Type B pancreatic cell (in vitro differentiated cells): ENCODE results near the gene PEMT. TPM values are rescaled to one million over a fixed set of nuclear protein-coding genes. Genes with fewer than 3 reads are reported as not detected.

Source experiments
- DNase-seq: peaks from one replicate; pipeline ENCODE4 v3.0.0; 2021; ENCODE audit warnings: mixed read lengths; ENCODE audit not compliant: unreplicated experiment; ENCODE audit errors: extremely low spot score
- H3K27ac Mint-ChIP-seq: 2 replicates; pipeline ENCODE4 v1.8.0; 2021; ENCODE audit warnings: mild to moderate bottlenecking, mixed read lengths
- H3K27me3 Mint-ChIP-seq: 2 replicates; pipeline ENCODE4 v1.8.0; 2021; ENCODE audit warnings: mixed read lengths
- H3K36me3 Mint-ChIP-seq: 2 replicates; pipeline ENCODE4 v1.8.0; 2021; ENCODE audit warnings: mixed read lengths
- H3K4me1 Mint-ChIP-seq: one replicate; pipeline ENCODE4 v1.8.0; 2021; ENCODE audit warnings: mixed read lengths; ENCODE audit not compliant: unreplicated experiment
- H3K4me3 Mint-ChIP-seq: 2 replicates; pipeline ENCODE4 v1.8.0; 2021; ENCODE audit warnings: mild to moderate bottlenecking, mixed read lengths
- H3K9me3 Mint-ChIP-seq: 2 replicates; pipeline ENCODE4 v1.8.0; 2021; ENCODE audit warnings: mixed read lengths
- total RNA-seq: library from RNA; stranded (reverse); gene quantifications from 2 replicates; pipeline ENCODE4 v1.2.1, GENCODE V29; 2021; ENCODE audit warnings: low replicate concordance
- TF ChIP-seq, protein P1 (sequence below): fragments of 200-600 bp; sonication (generic); conservative IDR thresholded peaks from 2 replicates; pipeline ENCODE4 v1.5.0; 2021; ENCODE audit warnings: antibody characterized with exemption, mild to moderate bottlenecking

PEMT gene
- total RNA-seq, 1 donor from 2014 or later, result 32.1 TPM

DNA sequence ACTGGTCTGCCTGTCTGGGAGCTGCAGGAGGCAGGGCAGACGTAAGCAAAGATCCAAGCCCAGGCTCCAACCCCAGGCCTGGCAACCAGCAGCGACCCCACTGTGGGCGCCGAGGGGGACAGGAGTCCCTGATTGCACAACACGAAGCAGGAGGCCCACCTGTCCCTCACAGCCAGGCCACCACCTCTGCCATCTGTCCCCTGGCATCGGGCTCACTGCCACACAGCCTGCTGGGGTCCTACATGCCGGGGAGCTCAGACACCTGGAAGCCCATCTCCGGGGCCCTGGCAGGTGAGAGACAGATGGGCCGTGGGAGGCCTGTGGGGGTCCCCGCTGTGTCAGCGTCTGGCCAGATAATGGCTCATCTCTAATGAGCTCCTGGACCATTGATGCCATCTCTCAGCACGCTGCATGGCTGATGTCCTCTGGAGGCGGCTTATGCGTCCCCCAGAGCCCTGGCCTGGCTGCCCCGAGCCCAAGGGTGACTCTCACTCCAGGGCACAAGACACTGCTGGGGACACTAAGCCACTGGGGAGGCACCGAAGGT lies 84.0 kb downstream of the PEMT start:
- H3K9me3 Mint-ChIP-seq, result no peaks in the 10 kb centered on the region
- no peak overlapping the region for H3K27ac Mint-ChIP-seq
- TF ChIP-seq, protein P1, sequence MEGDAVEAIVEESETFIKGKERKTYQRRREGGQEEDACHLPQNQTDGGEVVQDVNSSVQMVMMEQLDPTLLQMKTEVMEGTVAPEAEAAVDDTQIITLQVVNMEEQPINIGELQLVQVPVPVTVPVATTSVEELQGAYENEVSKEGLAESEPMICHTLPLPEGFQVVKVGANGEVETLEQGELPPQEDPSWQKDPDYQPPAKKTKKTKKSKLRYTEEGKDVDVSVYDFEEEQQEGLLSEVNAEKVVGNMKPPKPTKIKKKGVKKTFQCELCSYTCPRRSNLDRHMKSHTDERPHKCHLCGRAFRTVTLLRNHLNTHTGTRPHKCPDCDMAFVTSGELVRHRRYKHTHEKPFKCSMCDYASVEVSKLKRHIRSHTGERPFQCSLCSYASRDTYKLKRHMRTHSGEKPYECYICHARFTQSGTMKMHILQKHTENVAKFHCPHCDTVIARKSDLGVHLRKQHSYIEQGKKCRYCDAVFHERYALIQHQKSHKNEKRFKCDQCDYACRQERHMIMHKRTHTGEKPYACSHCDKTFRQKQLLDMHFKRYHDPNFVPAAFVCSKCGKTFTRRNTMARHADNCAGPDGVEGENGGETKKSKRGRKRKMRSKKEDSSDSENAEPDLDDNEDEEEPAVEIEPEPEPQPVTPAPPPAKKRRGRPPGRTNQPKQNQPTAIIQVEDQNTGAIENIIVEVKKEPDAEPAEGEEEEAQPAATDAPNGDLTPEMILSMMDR, result no peak
- H3K36me3 Mint-ChIP-seq, result no peaks in the 10 kb centered on the region
- DNase-seq, result no peak
- H3K4me3 Mint-ChIP-seq, result no peak overlapping the region
- peaks cover 5% of the 10 kb centered on the region for H3K4me1 Mint-ChIP-seq
- no peaks in the 10 kb centered on the region for H3K27me3 Mint-ChIP-seq

- H3K4me1 Mint-ChIP-seq, result peaks cover 7% of the 10 kb centered on the region
Observed at GRCh38 chr17:17506893-17507464, 84.5 kb downstream of the PEMT start.

DNA sequence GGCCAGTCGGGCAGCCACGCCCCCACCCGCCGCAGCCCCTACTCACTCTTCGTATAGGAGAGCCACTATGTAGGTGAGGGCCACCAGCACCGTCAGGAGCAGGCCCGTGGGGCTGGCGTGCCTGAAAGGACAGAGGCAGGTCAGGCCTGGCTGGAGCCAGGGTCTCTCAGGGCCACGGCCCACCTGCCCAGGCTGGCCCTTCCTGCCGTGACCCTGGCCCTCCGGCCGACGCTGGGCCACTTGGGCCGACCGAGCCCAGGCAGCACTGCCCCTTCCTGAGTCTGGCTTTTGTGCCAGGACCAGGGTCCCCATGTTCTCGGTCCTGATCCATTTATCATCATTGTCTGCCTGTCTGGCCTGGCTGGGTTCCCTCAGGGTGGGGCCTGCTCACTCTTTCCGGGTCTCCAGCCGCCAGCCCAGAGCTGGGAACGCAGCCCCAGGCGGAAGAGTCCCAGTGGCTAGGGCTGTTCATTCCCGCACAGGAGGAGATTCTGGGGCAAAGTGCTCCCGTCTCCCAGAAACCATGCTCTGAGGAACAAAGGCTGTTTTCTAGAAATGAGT lies 85.2 kb downstream of the PEMT start:
- Mint-ChIP-seq H3K27me3 (no peaks in the 10 kb centered on the region), H3K4me3 (no peak overlapping the region), H3K36me3 (no peaks in the 10 kb centered on the region), H3K27ac (no peak overlapping the region), H3K4me1 (peaks cover 8% of the 10 kb centered on the region), H3K9me3 (no peaks in the 10 kb centered on the region)
- TF ChIP-seq, protein P1, result no peak
- DNase-seq, result no peak

More at GRCh38 chr17:17506893-17507464, 84.5 kb downstream of the PEMT start:
- TF ChIP-seq, protein P1, result no peak
- Mint-ChIP-seq H3K9me3 (no peaks in the 10 kb centered on the region), H3K36me3 (no peaks in the 10 kb centered on the region), H3K27me3 (no peaks in the 10 kb centered on the region), H3K4me3 (no peak overlapping the region), H3K27ac (no peak overlapping the region)
- DNase-seq, result no peak

DNA sequence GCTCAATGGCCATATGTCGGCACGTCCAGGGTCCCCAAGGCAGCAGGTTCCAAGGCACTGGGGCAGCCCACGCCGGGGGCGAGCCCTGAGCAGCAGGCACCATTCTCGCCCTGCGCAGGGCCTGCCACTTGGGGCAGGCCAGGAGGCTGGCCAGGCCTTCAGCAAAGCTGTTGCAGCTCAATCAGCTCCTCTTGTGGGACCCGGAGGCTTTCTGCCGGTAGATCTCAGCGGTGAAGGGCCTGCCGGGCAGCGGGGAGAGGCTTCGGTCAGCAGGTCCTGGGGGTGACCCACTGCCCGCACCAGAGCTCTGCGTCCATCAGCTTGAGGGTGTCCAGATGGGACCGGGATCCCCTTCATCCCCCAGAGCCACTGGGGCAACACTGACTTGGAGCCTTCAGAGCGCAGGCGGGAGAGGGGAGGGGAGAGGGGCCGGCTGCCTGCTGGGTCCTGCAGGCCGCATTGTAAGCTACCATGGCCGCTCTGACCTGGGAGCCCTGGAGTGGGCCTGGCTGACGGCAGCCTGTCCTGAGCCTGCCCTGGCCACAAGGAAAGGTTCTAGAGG lies 85.8 kb downstream of the PEMT start:
- H3K4me3 Mint-ChIP-seq, result no peak overlapping the region
- no peaks in the 10 kb centered on the region for H3K36me3 Mint-ChIP-seq
- peaks cover 4% of the 10 kb centered on the region for H3K27me3 Mint-ChIP-seq
- peaks cover 8% of the 10 kb centered on the region for H3K4me1 Mint-ChIP-seq
- TF ChIP-seq, protein P1, result no peak
- no peak overlapping the region for H3K27ac Mint-ChIP-seq
- no peaks in the 10 kb centered on the region for H3K9me3 Mint-ChIP-seq
- no peak for DNase-seq

GRCh38 chr17:17505151-17505550 lies 86.4 kb downstream of the PEMT start:
- Mint-ChIP-seq H3K36me3 (no peaks in the 10 kb centered on the region), H3K27me3 (peaks cover 4% of the 10 kb centered on the region), H3K4me1 (peaks cover 8% of the 10 kb centered on the region), H3K4me3 (no peak overlapping the region), H3K27ac (no peak overlapping the region), H3K9me3 (no peaks in the 10 kb centered on the region)
- TF ChIP-seq, protein P1, result no peak
- no peak for DNase-seq
